Skeletal muscle satellite cell (primary cell): Measurements from ENCODE around the gene B4GALT5.
"Not testable (repeated sequence)": the region's sequence is repeated elsewhere in the genome, so short reads cannot be mapped to it uniquely, and the experiment has no call there.

Source experiments
- H3K27me3 ChIP-seq: 2 replicates; pipeline ENCODE4 v1.7.0; 2013; ENCODE audit warnings: low read length; ENCODE audit not compliant: control insufficient read depth, insufficient read depth
- H3K36me3 ChIP-seq: 2 replicates; pipeline ENCODE4 v1.7.0; 2013; ENCODE audit warnings: mild to moderate bottlenecking, control low read depth, low read length; ENCODE audit not compliant: insufficient read depth
- H3K4me1 ChIP-seq: 2 replicates; pipeline ENCODE4 v1.7.0; 2013; ENCODE audit warnings: low read length; ENCODE audit not compliant: control insufficient read depth, insufficient read depth
- H3K4me2 ChIP-seq: 2 replicates; pipeline ENCODE4 v1.7.0; 2013; ENCODE audit warnings: mild to moderate bottlenecking, low read length
- H3K4me3 ChIP-seq: 2 replicates; pipeline ENCODE4 v1.7.0; 2013; ENCODE audit warnings: low read length
- H3K9ac ChIP-seq: 2 replicates; pipeline ENCODE4 v1.7.0; 2013; ENCODE audit warnings: mild to moderate bottlenecking, low read depth, low read length, moderate library complexity
- H3K9me3 ChIP-seq: replicated peaks from 2 replicates; pipeline ENCODE4 v1.7.0; 2013; ENCODE audit warnings: mild to moderate bottlenecking, control low read depth, low read length

The B4GALT5 gene

GRCh38 chr20:49711667-49711987, 2.1 kb downstream of the B4GALT5 start:
- H3K4me1 ChIP-seq: peaks cover 22% of the 10 kb centered on the region
- H3K36me3 ChIP-seq: no peaks in the 10 kb centered on the region
- peak overlapping the region; percentile 89 for H3K4me3 ChIP-seq
- no peaks in the 10 kb centered on the region for H3K27me3 ChIP-seq
- H3K9me3 ChIP-seq: no peaks in the 10 kb centered on the region
- H3K9ac ChIP-seq: no peak overlapping the region
- H3K4me2 ChIP-seq: peak overlapping the region; percentile 91

GRCh38 chr20:49710971-49711666, 2.6 kb downstream of the B4GALT5 start:
- Histone ChIP-seq H3K27me3 (no peaks in the 10 kb centered on the region), H3K9me3 (no peaks in the 10 kb centered on the region), H3K4me3 (peak overlapping the region; percentile 89), H3K9ac (no peak overlapping the region), H3K4me1 (peaks cover 26% of the 10 kb centered on the region), H3K36me3 (no peaks in the 10 kb centered on the region), H3K4me2 (peak overlapping the region; percentile 91)

- Histone ChIP-seq H3K27me3 (no peaks in the 10 kb centered on the region), H3K4me2 (no peak overlapping the region), H3K4me1 (peaks cover 33% of the 10 kb centered on the region), H3K9ac (no peak overlapping the region), H3K36me3 (no peaks in the 10 kb centered on the region), H3K4me3 (no peak overlapping the region), H3K9me3 (no peaks in the 10 kb centered on the region)
Observed at GRCh38 chr20:49707118-49707517, 6.6 kb downstream of the B4GALT5 start.

- Histone ChIP-seq H3K36me3 (no peaks in the 10 kb centered on the region), H3K4me2 (peak overlapping the region; percentile 4), H3K27me3 (no peaks in the 10 kb centered on the region), H3K4me1 (peaks cover 33% of the 10 kb centered on the region), H3K9ac (no peak overlapping the region), H3K9me3 (no peaks in the 10 kb centered on the region), H3K4me3 (no peak overlapping the region)
Observed at GRCh38 chr20:49706630-49707091, 7.0 kb downstream of the B4GALT5 start.

GRCh38 chr20:49705893-49706292, 7.8 kb downstream of the B4GALT5 start:
- not testable (repeated sequence) for H3K27me3 ChIP-seq, H3K9me3 ChIP-seq, H3K4me2 ChIP-seq, H3K4me3 ChIP-seq, H3K9ac ChIP-seq, H3K36me3 ChIP-seq
- peaks cover 36% of the 10 kb centered on the region for H3K4me1 ChIP-seq

- no peak overlapping the region for H3K9ac ChIP-seq
- no peaks in the 10 kb centered on the region for H3K36me3 ChIP-seq
- H3K9me3 ChIP-seq: no peaks in the 10 kb centered on the region
- H3K27me3 ChIP-seq: no peaks in the 10 kb centered on the region
- no peak overlapping the region for H3K4me3 ChIP-seq
- H3K4me1 ChIP-seq: peaks cover 41% of the 10 kb centered on the region
- no peak overlapping the region for H3K4me2 ChIP-seq
Observed at GRCh38 chr20:49705358-49705757, 8.3 kb downstream of the B4GALT5 start.

- no peak overlapping the region for H3K4me3 ChIP-seq
- peaks cover 45% of the 10 kb centered on the region for H3K4me1 ChIP-seq
- no peaks in the 10 kb centered on the region for H3K9me3 ChIP-seq
- no peak overlapping the region for H3K9ac ChIP-seq
- H3K4me2 ChIP-seq: no peak overlapping the region
- no peaks in the 10 kb centered on the region for H3K27me3 ChIP-seq
- H3K36me3 ChIP-seq: no peaks in the 10 kb centered on the region
Observed at GRCh38 chr20:49704932-49705336, 8.7 kb downstream of the B4GALT5 start.

- H3K36me3 ChIP-seq: no peaks in the 10 kb centered on the region
- H3K27me3 ChIP-seq: no peaks in the 10 kb centered on the region
- H3K9ac ChIP-seq: no peak overlapping the region
- H3K9me3 ChIP-seq: no peaks in the 10 kb centered on the region
- no peak overlapping the region for H3K4me3 ChIP-seq
- H3K4me2 ChIP-seq: peak overlapping the region; percentile 45
- peaks cover 63% of the 10 kb centered on the region for H3K4me1 ChIP-seq
Observed at GRCh38 chr20:49701916-49702315, 11.8 kb downstream of the B4GALT5 start.

- Histone ChIP-seq H3K36me3 (no peaks in the 10 kb centered on the region), H3K27me3 (no peaks in the 10 kb centered on the region), H3K9ac (peak overlapping the region; percentile 53), H3K4me2 (peak overlapping the region; percentile 45), H3K4me3 (no peak overlapping the region), H3K4me1 (peaks cover 63% of the 10 kb centered on the region), H3K9me3 (no peaks in the 10 kb centered on the region)
Observed at GRCh38 chr20:49701241-49701790, 12.4 kb downstream of the B4GALT5 start.

GRCh38 chr20:49700411-49701185, 13.1 kb downstream of the B4GALT5 start:
- no peak overlapping the region for H3K4me3 ChIP-seq
- H3K4me2 ChIP-seq: peak overlapping the region; percentile 45
- H3K4me1 ChIP-seq: peaks cover 69% of the 10 kb centered on the region
- peak overlapping the region; percentile 53 for H3K9ac ChIP-seq
- no peaks in the 10 kb centered on the region for H3K9me3 ChIP-seq
- H3K36me3 ChIP-seq: no peaks in the 10 kb centered on the region
- H3K27me3 ChIP-seq: no peaks in the 10 kb centered on the region

GRCh38 chr20:49699200-49699992, 14.3 kb downstream of the B4GALT5 start:
- H3K4me2 ChIP-seq: peak overlapping the region; percentile 52
- no peaks in the 10 kb centered on the region for H3K9me3 ChIP-seq
- H3K4me3 ChIP-seq: no peak overlapping the region
- peaks cover 66% of the 10 kb centered on the region for H3K4me1 ChIP-seq
- no peaks in the 10 kb centered on the region for H3K27me3 ChIP-seq
- no peaks in the 10 kb centered on the region for H3K36me3 ChIP-seq
- H3K9ac ChIP-seq: no peak overlapping the region
